HepG2 (cell line): ENCODE results near the gene LZTS2. TPM values are rescaled to one million over a fixed set of nuclear protein-coding genes. Genes with fewer than 3 reads are reported as not detected.

Source experiments
- ARID5B ChIP-seq: IDR thresholded peaks from 2 replicates; pipeline ENCODE4 v1.4.0; 2020; ENCODE audit warnings: mild to moderate bottlenecking, missing genetic modification reagents
- CHD2 ChIP-seq: IDR thresholded peaks from 2 replicates; pipeline ENCODE4 v1.6.1; 2011; ENCODE audit warnings: low read depth, low read length, improper control_type of control experiment
- CREB3 ChIP-seq: sonication (generic); formaldehyde crosslinking; IDR thresholded peaks from 2 replicates; pipeline ENCODE4 v1.5.0; 2020; ENCODE audit warnings: missing genetic modification reagents
- FOXP1 ChIP-seq, 2 experiments: fragments of 450-650 bp in 1 of 2; IDR thresholded peaks; 2 replicates each; pipeline ENCODE4 v1.6.1; 2017 to 2018; ENCODE audit warnings: antibody characterized with exemption in 1 of 2
- HHEX ChIP-seq: IDR thresholded peaks from 2 replicates; pipeline ENCODE4 v1.6.1; 2016; ENCODE audit warnings: control low read depth
- JARID2 ChIP-seq: sonication (generic); formaldehyde crosslinking; IDR thresholded peaks from 2 replicates; pipeline ENCODE4 v1.8.1; 2023; ENCODE audit warnings: missing genetic modification reagents, inconsistent platforms; ENCODE audit not compliant: insufficient replicate concordance
- KLF16 ChIP-seq, 2 experiments: sonication (generic) in 1 of 2; formaldehyde crosslinking in 1 of 2; IDR thresholded peaks; 2 replicates each; pipeline versions ENCODE4 v1.6.1 to v1.8.0; 2016 to 2023; ENCODE audit warnings: missing genetic modification reagents in 2 of 2, missing compliant biosample characterization in 1 of 2
- KLF9 ChIP-seq: IDR thresholded peaks from 2 replicates; pipeline ENCODE4 v1.6.1; 2016; ENCODE audit warnings: low read depth
- PRDM10 ChIP-seq: sonication (generic); formaldehyde crosslinking; IDR thresholded peaks from 2 replicates; pipeline ENCODE4 v1.4.0; 2020; ENCODE audit warnings: low read depth, missing genetic modification reagents
- RXRB ChIP-seq: IDR thresholded peaks from 2 replicates; pipeline ENCODE4 v1.6.1; 2016; ENCODE audit warnings: borderline replicate concordance, missing genetic modification reagents, missing compliant biosample characterization
- SAFB2 ChIP-seq: sonication (generic); formaldehyde crosslinking; IDR thresholded peaks from 2 replicates; pipeline ENCODE4 v1.5.1; 2020; ENCODE audit warnings: missing genetic modification reagents, low read depth, mild to moderate bottlenecking, borderline replicate concordance
- ZBTB4 ChIP-seq: sonication (generic); formaldehyde crosslinking; IDR thresholded peaks from 2 replicates; pipeline ENCODE4 v1.4.0; 2020; ENCODE audit warnings: missing genetic modification reagents, mild to moderate bottlenecking, borderline replicate concordance
- ZFAT ChIP-seq: sonication (generic); formaldehyde crosslinking; conservative IDR thresholded peaks from 2 replicates; pipeline ENCODE4 v1.8.1; 2023; ENCODE audit warnings: missing genetic modification reagents, inconsistent platforms
- ZKSCAN5 ChIP-seq: sonication (generic); formaldehyde crosslinking; IDR thresholded peaks from 2 replicates; pipeline ENCODE4 v1.5.1; 2020; ENCODE audit warnings: mild to moderate bottlenecking, missing genetic modification reagents
- ZMYM3 ChIP-seq: sonication (generic); formaldehyde crosslinking; IDR thresholded peaks from 2 replicates; pipeline ENCODE4 v1.5.1; 2020; ENCODE audit warnings: mild to moderate bottlenecking, missing genetic modification reagents
- ZNF124 ChIP-seq: sonication (generic); formaldehyde crosslinking; IDR thresholded peaks from 2 replicates; pipeline ENCODE4 v1.4.0; 2020; ENCODE audit warnings: missing genetic modification reagents
- ZNF431 ChIP-seq: sonication (generic); formaldehyde crosslinking; IDR thresholded peaks from 2 replicates; pipeline ENCODE4 v1.9.0; 2022; ENCODE audit warnings: missing genetic modification reagents, low read depth, mild to moderate bottlenecking, borderline replicate concordance
- polyA plus RNA-seq, 8 experiments: library from polyadenylated mRNA; depleted of rRNA in 3 of 8; stranded (reverse) in 7 of 8; unstranded in 1 of 8; fragments of >200 nt; fragmentation: Illumina TruSeq in 4 of 8; extraction: Trizol in 4 of 8; gene quantifications; 2 replicates each; pipeline versions ENCODE4 v1.2.1 to v1.2.3, GENCODE V29; 2011 to 2016; ENCODE audit warnings: low read depth in 4 of 8, missing spikeins in 1 of 8, mixed read lengths in 1 of 8; ENCODE audit not compliant: insufficient read depth in 1 of 8
- total RNA-seq, 5 experiments: library from RNA; depleted of rRNA; stranded (reverse); fragments of >200 nt; fragmentation: Illumina TruSeq; extraction: Trizol; gene quantifications; 2 replicates each; pipeline ENCODE4 v1.2.3, GENCODE V29; 2016; ENCODE audit warnings: low read depth in 1 of 5

LZTS2 gene
- total and polyA plus RNA-seq, 2 of the 13 experiments (the other 11 are each of a cell fraction or from before 2014, with no cell fraction given) = 43.6 to 65.6 TPM

GRCh38 chr10:101012525-101013364 lies 13.1 kb downstream of the LZTS2 start (continued):
- TF ChIP-seq SAFB2 (no peak), ZNF431 (no peak), RXRB (CRISPR knock-in tag) (no peak), KLF16 (CRISPR knock-in tag; IDR thresholded peaks at IDR 0.05) (no peak), FOXP1 (IDR thresholded peaks at IDR 0.05) (no peak), FOXP1 (CRISPR knock-in tag; IDR thresholded peaks at IDR 0.05) (no peak), ZBTB4 (no peak), PRDM10 (no peak), JARID2 (no peak), KLF9 (CRISPR knock-in tag) (no peak), CREB3 (CRISPR knock-in tag) (no peak), ZNF124 (0 out of 2 replicates have a peak, but pooled peaks have one; percentile 32), CHD2 (no peak), ZMYM3 (CRISPR knock-in tag) (0 out of 2 replicates have a peak, but pooled peaks have one; percentile 29), ZFAT (CRISPR knock-in tag) (no peak), ARID5B (no peak), ZKSCAN5 (CRISPR knock-in tag) (no peak), HHEX (CRISPR knock-in tag) (no peak)
